SK-N-MC (cell line): ENCODE measurements around the gene PTGES3L.

Experiments used
- EZH2 ChIP-seq: fragments of 200-600 bp; sonication (generic); IDR thresholded peaks from one replicate; pipeline ENCODE4 v1.6.1; 2017; ENCODE audit warnings: antibody characterized with exemption
- FOXP2 ChIP-seq: optimal IDR thresholded peaks from 2 replicates; pipeline ENCODE3; 2011; ENCODE audit warnings: mild to moderate bottlenecking, moderate library complexity; ENCODE audit not compliant: insufficient read depth; ENCODE audit errors: extremely low read length, control extremely low read depth
- POLR2AphosphoS5 ChIP-seq: IDR thresholded peaks from 2 replicates; pipeline ENCODE4 v1.6.1; 2012; ENCODE audit warnings: mild to moderate bottlenecking, low read depth, low read length, borderline replicate concordance

DNA sequence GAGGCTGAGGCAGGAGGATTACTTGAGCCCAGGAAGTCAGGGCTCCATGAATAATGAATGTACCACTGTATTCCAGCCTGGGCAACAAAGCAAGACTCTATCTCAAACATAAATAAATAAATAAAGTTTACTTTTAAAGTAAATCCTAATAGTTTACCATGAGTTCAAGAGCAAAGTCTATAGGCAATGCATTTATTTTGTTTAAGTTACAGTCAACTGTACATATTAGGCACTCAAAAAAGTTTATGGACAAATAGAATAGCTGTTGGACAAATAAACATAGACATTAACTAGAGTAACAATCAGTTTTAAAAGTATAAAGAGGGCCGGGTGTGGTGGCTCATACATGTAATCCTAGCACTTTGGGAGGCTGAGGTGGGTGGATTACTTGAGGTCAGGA, 12.0 kb downstream of the PTGES3L start:
- TF ChIP-seq EZH2 (no peak), POLR2AphosphoS5 (no peak), FOXP2 (no peak)
